HT-29 (cell line): ENCODE measurements around the gene TRMT10B. TPM values are rescaled to one million over a fixed set of nuclear protein-coding genes. Genes with fewer than 3 reads are reported as not detected.
A peak's percentile ranks its signal among the peaks of the same experiment; 100 is the strongest.

Experiments
- DNase-seq: peaks from one replicate; pipeline ENCODE4 v3.0.0-alpha.2; 2015; ENCODE audit warnings: low spot score
- total RNA-seq: library from RNA; depleted of rRNA; stranded (reverse); fragments of >200 nt; shearing (Covaris generic); gene quantifications from 2 replicates; pipeline ENCODE4 v1.2.3, GENCODE V29; 2014; rRNA removed

Gene TRMT10B, protein sequence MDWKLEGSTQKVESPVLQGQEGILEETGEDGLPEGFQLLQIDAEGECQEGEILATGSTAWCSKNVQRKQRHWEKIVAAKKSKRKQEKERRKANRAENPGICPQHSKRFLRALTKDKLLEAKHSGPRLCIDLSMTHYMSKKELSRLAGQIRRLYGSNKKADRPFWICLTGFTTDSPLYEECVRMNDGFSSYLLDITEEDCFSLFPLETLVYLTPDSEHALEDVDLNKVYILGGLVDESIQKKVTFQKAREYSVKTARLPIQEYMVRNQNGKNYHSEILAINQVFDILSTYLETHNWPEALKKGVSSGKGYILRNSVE
- 0.44 and 0.76 TPM in 2 replicates for total RNA-seq

DNA sequence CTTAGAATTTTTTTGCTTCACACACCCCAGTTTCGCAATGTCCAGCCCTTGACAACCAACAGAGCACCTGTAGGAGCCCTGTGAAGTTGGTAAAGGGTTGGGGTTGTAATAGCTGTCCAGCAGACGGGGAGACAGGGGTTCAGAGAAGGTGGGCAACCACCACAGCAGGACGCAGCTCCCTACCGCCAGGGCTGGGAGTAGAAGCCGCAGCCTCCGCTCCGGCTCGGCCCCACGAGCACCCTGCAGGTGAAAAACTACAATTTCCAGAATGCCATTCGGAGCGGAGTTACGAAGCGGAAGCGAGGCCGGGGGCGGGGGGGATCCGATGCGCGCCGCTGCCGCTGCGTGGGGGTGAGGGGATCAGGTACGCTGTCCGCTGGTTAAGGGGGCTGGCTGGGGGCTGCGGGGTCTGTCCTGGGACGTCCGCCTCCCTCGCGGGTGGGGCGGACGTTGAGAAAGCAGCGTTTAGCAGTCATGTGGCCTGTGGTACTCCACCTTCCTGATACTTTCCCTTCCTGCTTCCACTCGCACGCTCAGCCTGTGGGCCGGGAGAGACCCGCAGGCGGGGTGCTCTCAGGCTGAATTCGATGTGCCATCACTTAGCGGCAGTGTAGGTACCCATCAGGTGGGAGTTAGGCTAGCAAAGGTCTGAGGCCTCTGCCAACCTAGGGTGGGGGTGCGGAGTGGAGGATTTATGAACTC, at the start of gene TRMT10B:
Gene TRMT10B (plus strand): TSS at position 317 of the 702 bp plus-strand sequence. CDS start 8,127 bp downstream, outside the sequence.
- peak; percentile 45 for DNase-seq

- DNase-seq = no peak
These were observed 47.8 kb upstream of the TRMT10B start for GRCh38 chr9:37705787-37706186.

DNA sequence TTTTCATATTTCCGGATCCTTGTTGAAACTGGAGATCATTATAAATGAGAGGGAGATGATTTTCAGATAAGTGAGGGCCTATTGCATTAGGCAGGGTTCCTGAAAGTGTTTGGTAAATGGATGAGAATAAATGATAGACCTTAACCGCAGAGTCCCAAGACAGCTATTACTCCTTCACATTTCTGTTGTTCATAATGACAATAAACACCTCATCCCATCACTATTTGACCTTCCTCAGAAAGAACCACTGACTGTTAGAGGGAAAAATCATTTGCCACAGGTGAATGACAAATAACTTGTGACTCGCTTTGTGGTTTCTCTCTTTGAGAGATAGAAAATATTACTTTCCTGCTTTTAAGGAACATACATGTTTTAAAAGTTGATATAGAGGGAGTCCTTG, 47.3 kb upstream of the TRMT10B start:
- DNase-seq = no peak

DNA sequence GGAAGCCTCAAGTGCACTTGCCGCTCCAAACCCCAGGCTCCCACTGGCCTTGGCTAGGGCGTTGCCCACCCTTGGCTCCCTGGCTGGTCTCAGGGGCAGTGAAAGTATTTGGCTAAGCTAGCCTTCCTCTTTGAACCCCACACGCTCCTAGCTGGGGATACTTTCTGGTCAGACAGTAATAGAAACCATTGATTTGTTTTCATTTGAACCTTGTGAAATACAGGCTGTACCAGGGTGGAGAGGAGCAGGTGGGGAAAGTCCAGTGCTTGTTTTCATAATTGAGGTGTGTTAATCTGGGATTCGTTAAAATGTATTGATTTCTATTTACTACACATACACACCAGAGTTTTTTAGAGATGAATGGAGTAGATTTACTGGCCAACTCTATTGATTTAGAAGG, 45.9 kb upstream of the TRMT10B start:
- no peak for DNase-seq

DNA sequence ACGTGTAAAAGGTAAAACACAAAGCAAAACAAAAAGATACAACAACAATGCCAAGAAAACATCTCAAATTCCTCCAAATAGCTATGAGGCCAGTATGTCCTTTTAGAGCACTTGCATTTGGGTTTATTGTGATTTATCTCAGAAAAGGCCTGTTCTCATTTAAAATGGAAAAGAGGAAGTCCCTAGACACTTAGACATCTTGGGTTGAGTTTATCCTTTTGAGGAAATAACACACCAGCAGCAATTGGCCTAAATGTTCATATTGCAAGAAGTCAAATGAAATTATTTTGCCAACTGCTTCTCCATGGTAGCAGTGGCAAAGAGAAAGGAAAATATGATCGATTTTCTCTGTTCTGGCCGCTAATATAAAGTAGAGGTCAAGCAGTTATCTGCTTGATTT, 43.6 kb upstream of the TRMT10B start:
- DNase-seq = no peak

DNA sequence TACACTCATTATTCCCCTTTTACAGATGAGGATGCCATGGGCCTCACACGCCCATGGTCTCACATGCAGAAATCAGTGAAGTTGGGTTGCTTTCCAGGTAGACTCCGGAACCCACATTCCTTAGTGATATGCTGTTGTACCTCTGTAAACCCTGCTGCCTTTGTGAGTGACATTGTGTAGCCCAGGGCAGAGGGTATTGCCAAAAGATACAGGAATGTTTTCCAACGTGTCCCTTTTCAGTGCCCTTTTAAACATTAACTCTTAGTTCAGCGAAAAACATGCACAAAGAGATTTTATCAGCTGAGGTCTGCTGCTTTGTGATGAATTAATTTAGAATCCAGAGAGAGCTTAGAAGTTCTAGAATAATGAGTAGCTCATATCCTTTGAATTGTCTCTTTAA, 38.3 kb upstream of the TRMT10B start:
- no peak for DNase-seq

GRCh38 chr9:37715991-37716505, 37.6 kb upstream of the TRMT10B start:
- no peak for DNase-seq

DNA sequence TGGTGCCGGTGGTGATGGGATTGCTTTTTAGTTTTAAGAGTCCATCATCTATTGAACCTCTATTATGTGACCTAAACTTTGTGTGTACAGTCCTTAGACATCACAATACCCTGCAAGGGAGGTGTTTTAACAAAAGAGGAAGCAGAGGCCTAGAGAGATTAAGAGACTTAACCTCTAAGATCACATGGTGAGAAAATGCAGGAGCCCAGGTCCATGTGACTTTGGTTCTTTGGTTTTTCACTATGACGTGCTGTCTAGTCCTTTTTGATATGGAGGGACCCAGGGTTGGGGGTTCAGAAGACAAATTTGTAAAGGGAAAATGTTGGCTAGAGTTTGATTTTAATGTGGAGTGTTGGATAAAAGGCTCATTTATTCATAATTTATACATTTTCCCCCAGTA, 34.1 kb upstream of the TRMT10B start:
- no peak for DNase-seq

GRCh38 chr9:37727013-37727412, 26.6 kb upstream of the TRMT10B start:
- no peak for DNase-seq

GRCh38 chr9:37729499-37729898, 24.1 kb upstream of the TRMT10B start:
- DNase-seq = no peak

- no peak for DNase-seq
These were observed 23.3 kb upstream of the TRMT10B start for GRCh38 chr9:37730256-37730655.

DNA sequence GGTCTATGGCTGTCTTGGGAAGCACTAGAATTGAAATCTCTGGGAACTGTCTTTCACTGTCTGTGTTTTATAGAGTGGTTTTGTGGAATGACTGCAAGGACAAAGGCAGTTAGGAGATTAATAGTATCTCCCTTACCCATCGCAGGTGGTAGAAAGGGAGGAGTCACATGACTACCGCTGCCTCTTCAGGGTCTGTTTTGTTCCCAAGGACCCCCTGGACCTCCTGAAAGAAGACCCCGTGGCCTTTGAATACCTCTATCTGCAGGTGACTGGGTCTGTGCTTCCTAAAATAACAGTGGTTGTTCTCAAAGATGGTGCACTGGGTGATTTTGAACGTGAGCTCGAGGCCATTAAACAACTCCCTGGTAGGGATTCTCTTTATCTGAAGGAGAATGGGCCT, 22.8 kb upstream of the TRMT10B start:
- no peak for DNase-seq

- no peak for DNase-seq
These were observed 21.4 kb upstream of the TRMT10B start for GRCh38 chr9:37732086-37732741.

DNA sequence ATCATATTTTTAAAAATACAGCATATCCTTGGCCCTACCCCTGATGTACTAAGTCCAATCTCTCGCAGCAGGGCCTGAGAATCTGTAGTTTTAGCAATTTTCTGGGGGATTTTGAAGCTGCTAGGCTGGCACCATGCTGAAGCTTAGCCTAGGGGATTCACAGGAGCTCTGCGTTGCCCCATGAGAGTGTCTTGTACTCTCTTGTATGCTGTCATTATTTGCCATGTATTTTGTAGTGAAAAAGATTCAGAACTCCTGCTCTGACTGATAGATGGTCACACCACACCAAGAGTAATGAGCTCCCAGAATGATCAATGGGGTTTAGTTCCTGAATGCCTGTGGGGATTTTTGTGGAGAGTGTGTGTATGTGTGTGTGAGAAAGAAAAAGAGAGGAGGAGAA, 20.7 kb upstream of the TRMT10B start:
- no peak for DNase-seq

DNA sequence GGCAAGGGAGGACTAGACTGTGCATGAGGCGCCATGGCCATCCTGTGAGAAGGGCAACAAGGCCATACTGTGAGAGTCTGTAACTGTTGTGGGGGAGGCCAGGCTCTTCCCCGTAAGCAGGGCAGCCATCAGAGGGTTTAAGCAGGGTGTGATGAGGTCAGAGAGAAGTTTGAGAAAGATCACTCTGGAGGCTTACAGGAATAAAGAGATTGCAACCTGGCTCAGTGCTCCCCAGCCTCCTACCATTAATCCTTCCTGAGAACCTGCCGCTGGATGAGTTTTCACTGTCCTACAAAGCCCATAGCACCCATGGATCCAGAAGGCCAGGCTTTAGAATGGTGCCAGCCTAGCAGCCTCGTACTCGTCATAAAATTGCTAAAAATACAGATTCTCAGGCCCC, 14.4 kb upstream of the TRMT10B start:
- DNase-seq = no peak

GRCh38 chr9:37740128-37740527, 13.5 kb upstream of the TRMT10B start:
- no peak for DNase-seq

DNA sequence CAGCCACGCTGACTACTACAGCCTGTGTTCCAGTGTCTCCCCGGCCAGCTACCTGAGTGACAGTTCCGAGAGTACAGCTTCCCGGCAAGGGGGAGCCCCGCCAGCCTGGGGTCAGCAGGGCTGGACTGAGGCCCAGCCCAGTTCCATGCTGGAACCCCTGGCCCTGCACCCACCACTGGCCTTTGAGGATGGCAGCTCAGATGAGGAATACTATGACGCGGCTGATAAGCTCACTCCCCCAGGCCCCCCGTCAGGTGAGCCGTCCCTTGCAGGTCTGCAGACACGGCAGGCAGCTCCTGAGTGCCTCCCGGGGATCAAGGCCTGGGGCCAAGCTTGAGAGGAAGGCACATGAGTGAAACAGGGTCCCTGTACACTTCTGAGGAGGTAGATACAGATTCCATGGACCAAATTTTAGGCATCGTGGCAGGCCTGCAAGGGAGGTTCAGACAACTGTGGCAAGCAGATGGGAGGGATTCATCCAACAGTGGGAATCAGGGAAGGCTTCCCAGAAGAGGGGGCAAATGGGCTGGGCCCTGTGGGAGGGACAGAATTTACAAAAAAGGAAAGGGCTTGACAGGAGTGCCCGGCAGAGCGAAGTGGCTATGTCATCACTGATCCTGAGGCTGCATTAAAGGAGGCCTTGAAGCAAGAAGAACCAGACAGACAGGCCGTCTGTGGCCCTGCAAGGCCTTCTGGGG, 12.8 kb upstream of the TRMT10B start:
- no peak for DNase-seq

GRCh38 chr9:37745970-37746369, 7.6 kb upstream of the TRMT10B start:
- no peak for DNase-seq

GRCh38 chr9:37746448-37747270, 6.9 kb upstream of the TRMT10B start:
- DNase-seq = no peak

DNA sequence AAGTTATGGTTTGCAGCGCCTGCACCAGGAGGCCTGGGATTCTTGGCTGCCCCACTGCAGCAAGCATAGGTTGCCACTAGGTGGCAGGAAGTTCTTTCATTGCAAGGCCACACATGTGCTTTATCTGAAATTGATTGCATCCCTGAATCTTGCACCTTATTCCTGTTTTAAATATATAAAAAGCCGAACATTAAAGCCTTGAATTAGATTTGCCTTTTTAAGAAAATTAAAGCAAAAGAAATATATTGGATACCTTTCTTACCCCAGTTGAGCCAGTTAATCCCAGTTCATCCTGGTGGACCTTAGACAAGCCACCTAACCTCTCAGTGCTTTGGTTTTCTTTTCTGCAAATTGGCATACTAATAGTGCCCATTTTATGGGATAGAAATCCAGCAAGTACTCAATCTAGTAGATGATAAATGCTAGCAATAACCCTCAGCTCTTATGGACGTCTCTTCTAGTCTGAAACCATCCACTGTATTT, 6.3 kb upstream of the TRMT10B start:
- peak; percentile 63 for DNase-seq

- no peak for DNase-seq
These were observed 4.5 kb upstream of the TRMT10B start for GRCh38 chr9:37749129-37749528.
